GDM1 (cell line): Measurements from ENCODE around the gene YDJC.
"Not testable (repeated sequence)": the region's sequence is repeated elsewhere in the genome, so short reads cannot be mapped to it uniquely, and the experiment has no call there.

Experiments used
- DNase-seq: peaks from one replicate; lab custom pipeline; 2025; lab: John Stamatoyannopoulos, UW

The YDJC gene

GRCh38 chr22:21605887-21606564 lies 23.8 kb downstream of the YDJC start:
- DNase-seq: no peak

- DNase-seq: no peak
Measured at GRCh38 chr22:21603973-21604372, 25.8 kb downstream of the YDJC start.

GRCh38 chr22:21602579-21602978 lies 27.2 kb downstream of the YDJC start:
- no peak for DNase-seq

GRCh38 chr22:21599053-21599893 lies 30.5 kb downstream of the YDJC start:
- no peak for DNase-seq

- DNase-seq: no peak
Measured at GRCh38 chr22:21598302-21598701, 31.5 kb downstream of the YDJC start.

GRCh38 chr22:21596356-21597135 lies 33.3 kb downstream of the YDJC start:
- DNase-seq: not testable (repeated sequence)

GRCh38 chr22:21594865-21595452 lies 34.9 kb downstream of the YDJC start:
- no peak for DNase-seq

- no peak for DNase-seq
Measured at GRCh38 chr22:21593406-21594232, 36.2 kb downstream of the YDJC start.

- DNase-seq: no peak
Measured at GRCh38 chr22:21592422-21592821, 37.4 kb downstream of the YDJC start.

- no peak for DNase-seq
Measured at GRCh38 chr22:21591695-21592094, 38.1 kb downstream of the YDJC start.

GRCh38 chr22:21590809-21591641 lies 38.8 kb downstream of the YDJC start:
- DNase-seq: no peak

GRCh38 chr22:21589396-21589795 lies 40.4 kb downstream of the YDJC start:
- no peak for DNase-seq

GRCh38 chr22:21587803-21588611 lies 41.8 kb downstream of the YDJC start:
- DNase-seq: no peak

- no peak for DNase-seq
Measured at GRCh38 chr22:21585389-21585788, 44.4 kb downstream of the YDJC start.

- DNase-seq: no peak
Measured at GRCh38 chr22:21582801-21583740, 46.8 kb downstream of the YDJC start.

- not testable (repeated sequence) for DNase-seq
Measured at GRCh38 chr22:21581009-21581713, 48.7 kb downstream of the YDJC start.

GRCh38 chr22:21580623-21581007 lies 49.2 kb downstream of the YDJC start:
- not testable (repeated sequence) for DNase-seq

GRCh38 chr22:21579474-21579851 lies 50.4 kb downstream of the YDJC start:
- DNase-seq: no peak
